Neural progenitor cell (in vitro differentiated cells): ENCODE results near the gene RNASE9.
"Not testable (repeated sequence)": the region's sequence is repeated elsewhere in the genome, so short reads cannot be mapped to it uniquely, and the experiment has no call there.

Experiments used
- CTCF ChIP-seq: fragments of 200-600 bp; sonication (generic); IDR thresholded peaks from 2 replicates; pipeline ENCODE4 v1.5.1; 2017; ENCODE audit warnings: antibody characterized with exemption, mild to moderate bottlenecking
- EZH2 ChIP-seq: fragments of 200-600 bp; sonication (generic); IDR thresholded peaks from 2 replicates; pipeline ENCODE4 v1.6.1; 2017; ENCODE audit warnings: antibody characterized with exemption, mild to moderate bottlenecking, moderate library complexity
- EZH2phosphoT487 ChIP-seq: fragments of 200-600 bp; sonication (generic); IDR thresholded peaks from 2 replicates; pipeline ENCODE4 v1.6.1; 2017; ENCODE audit warnings: antibody characterized with exemption

DNA sequence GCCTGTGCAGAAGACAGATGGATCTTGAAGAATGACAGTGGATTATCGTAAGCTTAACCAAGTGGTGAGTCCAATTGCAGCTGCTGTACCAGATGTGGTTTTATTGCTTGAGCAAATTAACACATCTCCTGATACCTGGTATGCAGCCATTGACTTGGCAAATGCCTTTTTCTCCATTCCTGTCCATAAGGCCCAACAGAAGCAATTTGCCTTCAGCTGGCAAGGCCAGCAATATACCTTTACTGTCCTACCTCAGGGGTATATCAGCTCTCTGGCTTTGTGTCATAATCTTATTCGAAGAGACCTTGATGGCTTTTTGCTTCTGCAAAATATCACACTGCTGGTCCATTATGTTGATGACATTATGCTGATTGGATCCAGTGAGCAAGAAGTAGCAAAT, 9.0 kb upstream of the RNASE9 start:
- TF ChIP-seq CTCF, EZH2, EZH2phosphoT487: not testable (repeated sequence)
